HG03521 (cell line): ENCODE data around the gene CDCA3.
"Not testable (repeated sequence)": the region's sequence is repeated elsewhere in the genome, so short reads cannot be mapped to it uniquely, and the experiment has no call there.

Experiments
- ATAC-seq: cut with Tn5 transposase; IDR thresholded peaks from one replicate; pipeline ENCODE4 v1.9.1; 2021; ENCODE audit warnings: mild to moderate bottlenecking, moderate library complexity; ENCODE audit not compliant: unreplicated experiment

Gene CDCA3

DNA sequence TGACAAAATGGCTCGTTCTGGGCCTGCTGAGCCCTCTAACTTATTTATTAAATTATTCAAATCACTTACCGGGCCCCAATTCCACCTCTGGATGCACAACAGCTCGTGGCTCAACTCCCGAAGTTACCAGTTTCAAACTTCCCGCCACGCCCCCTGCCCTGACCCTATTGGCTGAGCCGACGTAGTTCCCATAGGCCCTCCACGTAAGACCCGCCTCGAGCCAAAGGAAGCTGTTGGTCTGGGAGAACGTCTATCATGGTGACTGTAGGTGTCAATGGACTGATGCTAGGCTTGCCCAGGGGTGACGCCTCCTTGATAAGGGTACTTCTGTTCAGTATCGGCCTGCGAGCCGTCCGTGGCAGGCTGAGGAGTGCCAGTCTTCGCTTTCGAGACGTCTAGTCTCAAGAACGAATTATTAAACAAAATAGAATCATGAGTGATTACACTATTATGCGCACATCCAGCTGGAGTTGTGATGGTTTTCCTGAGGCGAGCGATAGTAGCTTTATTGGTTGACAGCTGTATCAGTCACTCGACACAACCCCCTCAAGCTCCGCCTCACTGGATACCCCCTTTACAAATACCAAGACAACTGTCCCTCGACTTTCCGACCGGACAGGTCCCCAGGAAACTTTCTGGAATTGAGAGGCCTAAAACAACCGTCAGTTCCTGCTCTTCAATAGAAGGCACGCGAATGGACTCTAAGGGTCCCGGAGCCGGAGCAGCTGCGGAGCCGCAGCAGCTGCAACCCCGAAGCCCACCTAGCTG lies at the start of gene CDCA3:
Gene CDCA3, minus strand, starts transcription at position 134 of the 768 bp plus-strand sequence. CDS start 334 bp downstream, outside the sequence.
- peak; percentile 47 for ATAC-seq

DNA sequence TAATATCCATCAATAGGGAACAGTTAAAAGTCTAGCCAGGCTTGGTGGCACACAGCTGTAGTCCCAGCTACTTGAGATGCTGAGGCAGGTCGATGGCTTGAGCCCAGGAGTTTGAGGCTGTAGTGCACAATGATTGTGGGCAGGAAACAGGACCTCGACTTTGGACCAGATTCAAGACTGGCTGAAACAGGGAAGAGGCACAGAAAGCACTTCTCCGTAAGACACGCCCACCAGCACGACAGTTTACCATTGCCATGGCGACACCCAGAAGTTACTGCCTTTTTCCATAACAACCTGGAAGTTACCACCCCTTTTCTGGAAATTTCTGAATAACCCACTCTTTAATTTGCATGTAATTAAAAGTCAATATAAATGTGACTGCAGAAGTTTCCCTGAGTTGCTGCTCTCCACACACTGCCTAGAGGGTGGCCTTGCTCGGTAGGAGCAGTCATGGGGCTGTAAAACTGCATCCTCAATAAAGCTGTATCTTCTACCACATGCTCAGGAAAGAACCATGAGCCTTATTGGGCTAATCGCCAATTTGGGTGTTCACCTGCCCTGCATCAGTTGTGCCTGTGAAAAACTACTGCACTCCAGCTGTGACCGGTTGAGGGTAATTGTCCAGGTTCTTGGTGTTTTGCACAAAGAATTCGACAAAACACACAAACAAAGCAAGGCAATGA lies 48.9 kb upstream of the CDCA3 start:
- ATAC-seq = no peak

DNA sequence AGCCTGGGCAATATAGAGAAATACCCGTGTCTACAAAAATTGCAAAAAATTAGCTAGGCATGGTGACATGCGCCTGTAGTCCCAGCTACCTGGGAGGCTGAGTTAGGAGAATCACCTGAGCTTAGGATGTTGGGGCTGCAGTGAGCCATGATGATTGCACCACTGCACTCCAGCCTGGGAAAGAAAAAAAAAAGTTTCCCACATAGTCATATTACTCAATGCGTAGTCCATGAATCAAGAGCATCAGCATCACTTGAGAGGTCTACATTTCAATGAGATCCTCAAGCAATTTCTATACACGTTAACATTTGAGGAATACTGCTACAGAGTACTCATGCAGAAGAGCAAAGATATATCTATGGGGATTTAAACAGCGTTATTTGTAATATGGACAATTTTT lies 48.3 kb upstream of the CDCA3 start:
- no peak for ATAC-seq

DNA sequence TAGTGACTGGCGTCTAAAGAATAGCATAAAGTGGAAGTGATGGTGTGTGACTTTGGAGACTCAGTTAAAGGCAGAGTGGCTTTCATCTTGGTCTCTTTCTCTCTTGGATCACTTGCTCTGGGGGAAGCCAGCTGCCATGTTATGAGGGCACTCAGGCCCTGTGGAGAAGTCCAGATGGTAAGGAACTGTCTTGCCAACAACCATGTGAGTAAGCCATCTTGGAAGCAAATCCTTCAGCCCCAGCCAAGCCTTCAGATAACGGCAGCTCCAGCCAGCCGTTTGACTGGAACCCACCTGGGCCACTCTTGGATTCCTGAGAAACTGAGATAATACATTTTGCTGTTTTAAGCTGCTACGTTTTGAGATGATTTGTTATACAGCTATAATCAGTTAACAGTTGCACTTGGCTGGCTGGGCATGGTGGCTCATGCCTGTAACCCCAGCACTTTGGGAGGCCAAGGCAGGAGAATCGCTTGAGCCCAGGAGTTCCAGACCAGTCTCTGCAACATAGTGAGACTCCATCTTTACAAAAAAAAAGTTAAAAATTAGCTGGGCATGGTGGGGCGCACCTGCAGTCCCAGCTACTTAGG lies 45.9 kb upstream of the CDCA3 start:
- no peak for ATAC-seq

DNA sequence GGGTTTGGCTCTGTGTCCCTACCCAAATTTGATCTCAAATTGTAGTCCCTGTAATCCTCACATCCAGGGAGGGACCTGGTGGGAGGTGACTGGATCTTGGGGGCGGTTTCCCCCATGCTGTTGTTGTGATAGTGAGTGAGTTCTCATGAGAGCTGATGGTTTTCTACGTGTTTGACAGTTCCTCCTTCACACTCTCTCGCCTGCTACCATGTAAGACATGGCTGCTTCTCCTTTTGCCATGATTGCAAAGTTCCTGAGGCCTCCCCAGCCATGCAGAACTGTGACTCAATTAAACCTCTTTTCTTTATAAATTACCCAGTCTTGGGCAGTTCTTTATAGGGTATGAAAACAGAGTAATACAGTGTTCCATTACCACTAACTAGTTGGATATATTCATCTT lies 43.2 kb upstream of the CDCA3 start:
- ATAC-seq = no peak

DNA sequence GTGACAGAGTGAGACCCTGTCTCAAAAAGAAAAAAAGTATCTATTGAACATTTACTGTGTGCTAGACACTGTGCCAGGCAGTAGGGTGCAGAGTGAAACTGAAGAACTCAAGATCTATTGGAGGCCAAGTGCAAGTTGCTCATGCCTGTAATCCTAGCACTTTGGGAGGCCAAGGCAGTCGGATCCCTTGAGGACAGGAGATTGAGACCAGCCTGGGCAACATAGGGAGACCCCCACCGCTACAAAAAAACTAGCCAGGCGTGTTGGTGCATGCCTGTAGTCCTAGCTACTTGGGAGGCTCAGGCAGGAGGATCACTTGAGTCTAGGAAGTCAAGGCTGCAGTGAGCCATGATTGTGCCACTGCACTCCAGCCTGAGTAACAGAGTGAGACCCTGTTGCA lies 41.6 kb upstream of the CDCA3 start:
- not testable (repeated sequence) for ATAC-seq

DNA sequence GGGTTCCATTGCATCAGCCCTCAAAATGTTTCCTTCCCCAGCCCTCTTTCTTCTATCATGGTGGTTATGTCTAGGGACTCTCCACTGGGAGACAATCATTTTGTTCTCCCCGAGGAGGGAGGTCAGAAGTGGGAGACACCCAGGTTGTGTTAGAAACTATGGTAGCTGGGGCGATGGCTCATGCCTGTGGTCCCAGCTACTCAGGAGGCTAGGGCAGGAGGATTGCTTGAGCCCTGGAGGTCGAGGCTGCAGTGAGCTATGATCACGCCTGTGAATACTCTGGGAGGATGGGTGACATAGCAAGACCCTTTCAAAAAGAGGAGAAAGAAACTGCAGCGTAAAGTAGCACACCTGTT lies 40.5 kb upstream of the CDCA3 start:
- no peak for ATAC-seq

DNA sequence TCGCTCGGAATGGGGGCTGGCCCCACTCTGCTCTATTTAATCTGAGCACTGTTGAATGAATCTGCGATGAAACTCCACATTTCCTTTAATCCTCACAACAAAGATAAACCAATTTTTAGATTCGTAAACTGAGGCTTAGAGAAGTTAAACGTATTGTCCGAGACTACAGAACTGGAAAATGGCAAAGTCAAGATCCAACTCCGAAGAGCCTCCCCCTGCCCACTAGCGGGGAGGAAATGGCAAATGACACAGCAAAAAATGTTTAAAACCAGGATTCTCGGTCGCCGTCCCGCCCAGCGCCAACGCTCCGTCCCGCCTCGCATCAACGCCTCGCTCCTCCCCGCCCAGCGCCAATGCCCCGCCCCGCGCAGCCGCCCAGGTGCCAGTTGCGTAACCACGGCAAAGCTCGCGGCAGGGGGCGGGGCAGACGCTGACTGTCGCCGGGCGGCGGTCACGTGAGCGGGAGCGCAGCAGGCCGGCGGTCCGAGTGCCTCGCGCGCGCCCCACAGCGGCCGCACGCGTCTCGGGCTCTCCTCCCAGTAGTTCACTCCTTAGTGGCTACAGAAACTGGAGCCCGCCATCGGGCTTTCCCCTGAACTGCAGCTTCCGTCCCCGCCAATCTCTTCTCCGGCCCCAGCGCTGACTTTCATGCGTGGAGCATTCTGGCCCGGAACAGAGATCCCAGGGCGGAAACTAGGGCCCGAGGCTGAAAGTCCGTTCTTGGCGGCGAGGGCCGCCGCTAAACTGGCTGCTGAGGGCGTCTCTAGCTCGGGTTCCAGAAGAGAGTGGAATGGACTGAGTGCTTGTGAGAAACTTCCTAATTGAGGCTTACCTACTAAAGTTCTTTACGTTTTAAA lies 39.9 kb upstream of the CDCA3 start:
- ATAC-seq = peak; percentile 91

DNA sequence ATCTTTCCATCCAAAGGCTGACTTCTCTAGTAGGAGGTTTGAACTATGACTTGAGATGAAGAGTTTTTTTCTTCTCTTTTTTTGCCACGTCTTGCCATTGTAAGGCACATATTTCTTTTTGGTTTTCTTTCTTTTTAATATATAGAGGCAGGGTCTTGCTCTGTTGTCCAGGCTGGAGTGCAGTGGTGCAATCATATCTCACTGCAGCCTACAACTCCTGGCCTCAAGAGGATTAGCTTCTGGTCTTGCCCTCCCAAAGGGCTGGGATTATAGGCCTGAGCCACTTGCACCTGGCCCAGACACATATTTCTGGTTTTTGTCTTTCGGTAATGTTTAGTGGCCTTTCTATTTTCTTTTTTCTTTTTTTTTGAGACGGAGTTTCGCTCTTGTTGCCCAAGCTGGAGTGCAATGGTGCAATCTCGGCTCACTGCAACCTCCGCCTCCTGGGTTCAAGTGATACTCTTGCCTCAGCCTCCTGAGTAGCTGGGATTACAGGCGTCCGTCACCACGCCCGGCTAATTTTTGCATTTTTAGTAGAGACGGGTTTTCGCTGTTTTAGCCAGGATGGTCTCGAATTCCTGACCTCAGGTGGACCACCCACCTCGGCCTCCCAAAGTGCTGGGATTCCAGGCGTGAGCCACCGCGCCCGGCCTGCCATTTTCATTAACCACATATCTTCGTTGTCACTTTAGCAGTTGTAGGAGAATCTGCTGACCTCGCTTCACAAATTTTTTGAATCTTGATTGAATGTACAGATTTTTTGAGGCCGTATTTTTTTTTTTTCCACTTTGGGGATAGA lies 38.9 kb upstream of the CDCA3 start:
- ATAC-seq = not testable (repeated sequence)

DNA sequence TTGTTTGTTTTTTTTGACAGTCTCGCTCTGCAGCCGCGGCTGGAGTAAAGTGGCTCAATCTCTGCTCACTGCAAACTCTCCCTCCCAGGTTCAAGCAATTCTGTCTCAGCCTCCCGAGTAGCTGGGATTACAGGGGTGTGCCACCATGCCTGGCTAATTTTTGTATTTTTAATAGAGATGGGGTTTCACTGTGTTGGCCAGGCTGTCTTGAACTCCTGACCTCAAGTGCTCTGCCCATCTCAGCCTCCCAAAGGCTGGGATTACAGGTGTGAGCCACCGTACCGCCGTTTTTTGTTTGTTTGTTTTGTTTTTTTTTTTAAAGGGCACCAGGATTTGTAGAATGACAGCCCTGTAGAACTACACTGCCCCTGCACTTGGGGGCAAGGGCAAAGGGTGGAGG lies 37.7 kb upstream of the CDCA3 start:
- ATAC-seq = not testable (repeated sequence)

DNA sequence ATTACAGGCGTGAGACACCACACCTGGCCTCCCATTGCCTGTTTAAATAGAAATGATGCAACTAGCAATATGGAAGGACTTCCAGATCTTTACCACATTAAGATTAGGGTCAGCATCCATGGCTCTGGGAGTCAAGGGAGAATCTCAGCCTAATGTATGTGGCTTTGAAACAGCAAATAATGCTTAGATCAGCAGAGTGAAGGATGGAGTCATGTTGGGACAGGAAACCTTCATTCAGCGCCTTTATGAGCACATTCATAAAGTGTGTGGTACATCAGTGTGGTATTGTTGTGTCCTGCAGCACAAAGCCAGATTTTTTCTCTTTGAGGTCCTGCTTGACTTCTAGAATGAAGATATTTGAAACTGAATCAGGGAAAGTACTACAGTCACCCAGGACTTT lies 37.3 kb upstream of the CDCA3 start:
- no peak for ATAC-seq

DNA sequence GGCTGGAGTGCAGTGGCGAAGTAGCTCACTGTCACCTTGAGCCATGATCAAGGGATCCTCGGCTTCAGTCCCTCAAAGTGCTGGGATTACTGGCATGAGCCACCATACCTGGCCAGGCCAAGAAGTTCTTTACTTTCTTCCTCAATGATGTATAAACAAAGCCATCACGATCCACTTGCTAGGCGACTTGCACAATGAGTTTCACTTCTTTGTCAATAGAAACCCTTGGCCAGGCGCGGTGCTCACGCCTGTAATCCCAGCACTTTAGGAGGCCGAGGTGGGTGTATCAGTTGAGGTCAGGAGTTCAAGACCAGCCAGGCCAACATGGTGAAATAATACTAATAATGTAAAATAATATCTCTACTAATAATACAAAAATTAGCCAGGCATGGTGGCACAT lies 36.4 kb upstream of the CDCA3 start:
- ATAC-seq = no peak

DNA sequence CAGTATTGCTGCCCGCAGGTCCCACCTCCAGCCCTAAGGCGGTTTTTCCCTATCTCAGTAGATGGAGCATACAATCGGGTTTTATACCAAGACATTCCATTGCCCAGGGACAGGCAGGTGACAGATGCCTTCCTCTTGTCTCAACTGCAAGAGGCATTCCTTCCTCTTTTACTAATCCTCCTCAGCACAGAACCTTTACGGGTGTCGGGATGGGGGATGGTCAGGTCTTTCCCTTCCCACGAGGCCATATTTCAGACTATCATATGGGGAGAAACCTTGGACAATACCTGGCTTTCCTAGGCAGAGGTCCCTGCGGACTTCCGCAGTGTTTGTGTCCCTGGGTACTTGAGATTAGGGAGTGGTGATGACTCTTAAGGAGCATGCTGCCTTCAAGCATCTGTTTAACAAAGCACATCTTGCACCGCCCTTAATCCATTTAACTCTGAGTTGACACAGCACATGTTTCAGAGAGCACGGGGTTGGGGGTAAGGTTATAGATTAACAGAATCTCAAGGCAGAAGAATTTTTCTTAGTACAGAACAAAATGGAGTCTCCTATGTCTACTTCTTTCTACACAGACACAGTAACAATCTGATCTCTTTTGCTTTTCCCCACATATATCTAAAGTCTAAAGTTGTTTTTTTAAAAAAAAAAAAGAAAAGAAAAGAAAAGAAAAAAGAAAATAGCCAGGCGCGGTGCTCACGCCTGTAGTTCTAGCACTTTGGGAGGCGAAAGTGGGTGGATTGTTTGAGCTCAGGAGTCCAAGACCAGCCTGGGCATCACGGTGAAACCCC lies 35.3 kb upstream of the CDCA3 start:
- ATAC-seq = not testable (repeated sequence)

DNA sequence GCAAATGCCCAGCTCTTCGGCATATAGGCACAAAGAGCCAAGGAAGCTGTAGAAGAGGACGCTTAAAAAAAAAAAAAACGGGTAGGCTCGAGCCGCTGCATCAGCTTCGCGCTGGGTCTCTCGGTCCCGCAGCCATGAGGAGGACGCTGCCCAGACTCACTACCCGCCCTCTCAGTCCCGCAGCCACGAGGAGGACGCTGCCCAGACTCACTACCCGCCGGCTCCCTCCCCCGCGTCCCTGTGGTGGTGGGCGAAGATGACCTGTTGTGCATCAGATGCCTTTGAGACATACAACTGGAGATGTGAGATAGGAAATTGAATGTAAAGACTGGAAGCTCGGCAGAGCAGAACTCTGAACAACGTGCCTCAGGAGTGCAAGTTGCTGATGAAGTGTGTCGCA lies 33.5 kb upstream of the CDCA3 start:
- no peak for ATAC-seq

DNA sequence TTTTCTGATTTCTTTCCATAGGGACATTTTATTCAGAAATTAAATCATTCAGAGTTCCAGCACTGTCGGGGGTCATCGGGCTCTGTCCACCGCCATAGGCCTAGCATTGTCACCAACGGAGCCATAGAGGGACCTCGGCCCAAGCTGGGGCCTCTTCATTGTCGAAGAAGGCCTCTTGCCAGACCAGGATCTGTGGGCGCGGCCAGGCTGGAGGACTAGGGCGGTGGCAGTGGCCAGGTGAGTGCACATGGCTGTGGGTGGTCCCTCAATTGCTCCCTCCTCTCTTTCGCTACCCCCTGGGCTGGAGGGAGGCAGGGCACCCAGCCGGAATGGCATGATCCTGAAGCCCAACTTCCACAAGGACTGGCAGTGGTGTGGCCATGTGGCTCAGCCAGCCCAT lies 32.6 kb upstream of the CDCA3 start:
- ATAC-seq = no peak

DNA sequence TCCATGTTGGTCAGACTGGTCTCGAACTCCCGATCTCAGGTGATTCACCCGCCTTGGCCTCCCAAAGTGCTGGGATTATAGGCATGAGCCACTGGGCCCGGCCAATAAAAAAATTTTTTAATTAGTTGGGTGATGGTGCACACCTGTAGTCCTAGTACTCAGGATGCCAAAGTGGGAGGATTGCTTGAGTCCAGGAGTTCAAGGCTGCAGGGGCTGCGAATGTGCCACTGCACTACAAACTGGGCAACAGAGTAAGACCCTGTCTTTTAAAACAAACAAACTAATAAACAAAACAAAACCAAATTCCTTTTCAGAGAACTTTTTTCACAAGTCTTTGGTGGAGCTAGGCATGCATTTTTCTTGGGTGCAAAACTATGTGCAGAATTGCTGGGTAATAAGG lies 32.2 kb upstream of the CDCA3 start:
- ATAC-seq = no peak

DNA sequence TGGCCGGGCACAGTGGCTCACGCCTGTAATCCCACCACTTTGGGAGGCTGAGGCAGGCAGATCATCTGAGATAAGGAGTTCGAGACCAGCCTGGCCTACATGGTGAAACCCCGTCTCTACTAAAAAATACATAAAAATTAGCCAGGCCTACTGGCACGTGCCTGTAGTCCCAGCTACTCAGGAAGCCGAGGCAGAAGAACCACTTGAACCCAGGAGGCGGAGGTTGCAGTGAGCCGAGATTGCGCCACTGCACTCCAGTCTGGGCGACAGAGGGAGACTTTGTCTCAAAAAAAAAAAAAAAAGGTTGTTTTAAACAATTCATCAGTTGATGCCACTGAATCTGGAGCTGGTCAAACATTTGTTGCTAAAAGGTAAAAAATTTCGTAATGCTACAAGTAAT lies 28.7 kb upstream of the CDCA3 start:
- ATAC-seq = not testable (repeated sequence)

DNA sequence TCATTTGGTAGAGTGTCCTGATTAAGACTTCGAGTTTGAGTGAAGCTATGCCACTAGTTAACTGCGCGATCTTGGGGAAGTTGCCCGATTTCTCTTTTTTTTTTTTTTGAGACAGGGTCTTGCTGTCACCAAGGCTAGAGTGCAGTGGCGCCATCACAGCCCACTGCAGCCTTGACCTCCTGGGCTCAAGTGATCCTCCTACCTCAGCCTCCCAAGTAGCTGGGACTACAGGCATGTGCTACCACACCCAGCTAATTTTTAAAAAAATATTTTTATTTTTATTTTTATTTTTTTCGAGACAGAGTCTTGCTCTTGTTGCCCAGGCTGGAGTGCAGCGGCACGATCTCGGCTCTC lies 22.9 kb upstream of the CDCA3 start:
- ATAC-seq = not testable (repeated sequence)

DNA sequence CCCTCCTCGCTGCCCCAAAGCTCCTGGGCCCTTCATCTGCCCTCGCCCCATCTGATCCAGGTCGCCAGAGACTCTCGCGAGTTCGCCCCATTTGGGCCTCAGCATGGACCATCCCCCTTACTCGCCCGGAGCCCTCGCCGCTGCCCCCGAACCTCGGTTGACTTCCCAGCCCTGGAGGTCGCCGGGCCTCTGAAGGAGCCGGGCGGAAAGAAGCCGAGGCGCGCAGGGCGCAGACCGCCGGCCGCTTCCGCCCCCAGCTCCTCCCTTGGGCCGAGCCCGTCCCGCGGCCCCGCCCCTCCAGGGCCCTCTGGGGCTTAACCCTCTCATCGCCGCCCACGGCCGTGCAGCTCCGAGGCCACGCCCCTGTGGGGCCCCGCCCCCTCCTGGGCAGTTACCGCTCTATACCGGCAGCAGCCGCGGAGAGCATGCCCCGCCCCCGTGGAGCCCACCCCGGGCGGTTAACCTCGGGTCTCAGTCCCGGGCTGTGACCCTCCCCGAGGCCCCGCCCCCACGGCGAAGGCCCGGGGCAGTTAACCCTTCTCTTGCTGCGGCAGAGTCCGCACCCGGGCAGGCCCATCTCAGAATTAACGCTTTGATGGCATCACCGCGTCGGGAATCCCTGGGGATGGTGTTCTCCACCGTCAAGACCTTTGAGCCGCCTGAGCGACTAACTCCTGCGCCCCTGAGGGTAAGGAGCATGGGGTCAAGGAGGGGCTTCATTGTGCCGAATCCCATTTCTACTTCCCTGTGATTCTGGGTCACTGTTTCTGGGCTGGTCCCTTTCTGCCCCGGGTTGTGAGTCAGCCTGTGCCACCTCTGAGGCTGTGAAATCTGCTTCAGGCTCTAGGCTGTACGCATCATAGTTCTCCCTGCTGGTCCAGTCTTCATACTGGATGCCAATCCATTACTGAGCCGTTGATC lies 22.3 kb upstream of the CDCA3 start, which contains the start of gene SPSB2:
Gene SPSB2, minus strand, starts transcription at position 210 of the 921 bp plus-strand sequence. CDS start 402 bp downstream, outside the sequence.
- ATAC-seq = peak; percentile 69
